Fibroblast of mammary gland (primary cell): ENCODE measurements around the gene JPH3.
"Not testable (repeated sequence)": the region's sequence is repeated elsewhere in the genome, so short reads cannot be mapped to it uniquely, and the experiment has no call there.

Source experiments
- DNase-seq: peaks from one replicate; pipeline ENCODE4 v3.0.0-alpha.2; 2010; ENCODE audit warnings: low read depth
- H3K4me3 ChIP-seq: 2 replicates; pipeline ENCODE4 v1.5.1; 2011; ENCODE audit warnings: low read depth, mild to moderate bottlenecking, low read length, moderate library complexity; ENCODE audit not compliant: control insufficient read depth
- TF ChIP-seq, protein P1 (sequence below): conservative IDR thresholded peaks from 2 replicates; pipeline ENCODE4 v1.5.1; 2011; ENCODE audit warnings: low read depth, low read length, inconsistent platforms; ENCODE audit not compliant: control insufficient read depth, insufficient read depth

The JPH3 gene

DNA sequence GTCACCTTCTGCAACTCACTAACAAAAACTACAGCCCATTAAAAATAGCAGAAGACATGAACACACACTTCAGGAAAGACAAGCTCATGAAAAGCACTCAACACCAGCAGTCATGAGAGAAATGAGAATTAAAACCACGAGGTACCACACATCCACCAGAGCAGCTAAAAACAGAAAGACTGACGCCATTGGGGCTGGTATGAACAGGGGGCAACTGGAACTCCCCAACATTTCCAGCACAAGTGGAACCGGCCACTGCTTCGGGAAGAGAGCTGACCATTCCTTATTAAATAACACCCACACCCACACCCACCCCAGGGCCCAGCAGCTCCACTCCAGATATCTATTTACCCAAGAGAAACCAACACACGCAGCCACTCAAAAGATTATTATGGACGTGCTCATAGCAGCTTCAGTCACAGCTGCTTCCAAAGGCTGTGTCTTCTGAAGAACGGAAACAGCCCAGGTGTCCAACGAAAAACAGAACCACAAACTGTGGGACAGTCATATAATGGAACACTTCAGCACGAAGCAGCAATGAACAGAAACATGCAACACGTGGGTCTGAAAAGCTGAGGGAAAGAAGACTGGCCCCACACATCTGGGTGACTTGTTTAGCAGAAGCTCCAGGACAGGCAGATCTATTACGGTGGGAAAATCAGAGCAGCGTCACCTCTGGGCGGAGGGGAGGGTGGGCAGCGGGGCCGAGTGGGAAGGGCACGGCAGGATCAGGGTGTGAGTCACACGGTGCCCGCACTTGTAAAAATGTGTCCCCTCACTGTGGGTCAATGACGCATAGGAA, 122.4 kb downstream of the JPH3 start:
- no peak overlapping the region for H3K4me3 ChIP-seq
- DNase-seq: no peak
- TF ChIP-seq, protein P1, sequence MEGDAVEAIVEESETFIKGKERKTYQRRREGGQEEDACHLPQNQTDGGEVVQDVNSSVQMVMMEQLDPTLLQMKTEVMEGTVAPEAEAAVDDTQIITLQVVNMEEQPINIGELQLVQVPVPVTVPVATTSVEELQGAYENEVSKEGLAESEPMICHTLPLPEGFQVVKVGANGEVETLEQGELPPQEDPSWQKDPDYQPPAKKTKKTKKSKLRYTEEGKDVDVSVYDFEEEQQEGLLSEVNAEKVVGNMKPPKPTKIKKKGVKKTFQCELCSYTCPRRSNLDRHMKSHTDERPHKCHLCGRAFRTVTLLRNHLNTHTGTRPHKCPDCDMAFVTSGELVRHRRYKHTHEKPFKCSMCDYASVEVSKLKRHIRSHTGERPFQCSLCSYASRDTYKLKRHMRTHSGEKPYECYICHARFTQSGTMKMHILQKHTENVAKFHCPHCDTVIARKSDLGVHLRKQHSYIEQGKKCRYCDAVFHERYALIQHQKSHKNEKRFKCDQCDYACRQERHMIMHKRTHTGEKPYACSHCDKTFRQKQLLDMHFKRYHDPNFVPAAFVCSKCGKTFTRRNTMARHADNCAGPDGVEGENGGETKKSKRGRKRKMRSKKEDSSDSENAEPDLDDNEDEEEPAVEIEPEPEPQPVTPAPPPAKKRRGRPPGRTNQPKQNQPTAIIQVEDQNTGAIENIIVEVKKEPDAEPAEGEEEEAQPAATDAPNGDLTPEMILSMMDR: no peak

DNA sequence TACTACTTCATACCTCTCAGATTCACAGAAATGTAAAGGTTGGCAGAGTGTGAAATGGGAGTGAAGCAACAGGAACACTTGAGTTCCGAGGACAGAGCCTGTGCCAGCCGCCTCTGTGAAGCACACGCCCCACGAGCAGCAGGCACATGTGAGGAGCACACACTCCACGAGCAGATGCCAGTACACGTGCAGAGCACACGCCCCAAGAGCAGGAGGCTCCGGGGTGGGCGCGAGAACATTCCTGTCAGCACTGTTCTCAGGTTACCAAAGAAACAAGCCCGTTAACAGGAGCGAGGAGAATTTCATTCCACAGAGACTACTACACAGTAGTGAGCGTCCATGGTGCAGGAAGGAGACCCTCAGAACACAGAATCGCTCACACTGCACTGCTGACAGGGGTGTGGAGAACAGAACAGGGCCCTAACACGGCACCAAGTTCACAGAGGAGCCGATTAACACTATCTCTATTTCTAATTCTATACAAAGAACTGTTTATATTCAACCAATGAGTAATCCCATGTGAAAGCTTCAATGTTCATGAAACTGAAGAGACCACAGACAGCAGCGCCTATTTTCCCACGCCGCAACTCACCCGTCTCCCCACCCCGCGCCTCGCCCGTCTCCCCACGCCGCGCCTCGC, 123.4 kb downstream of the JPH3 start:
- H3K4me3 ChIP-seq: no peak overlapping the region
- TF ChIP-seq, protein P1: no peak
- DNase-seq: peak; percentile 6

DNA sequence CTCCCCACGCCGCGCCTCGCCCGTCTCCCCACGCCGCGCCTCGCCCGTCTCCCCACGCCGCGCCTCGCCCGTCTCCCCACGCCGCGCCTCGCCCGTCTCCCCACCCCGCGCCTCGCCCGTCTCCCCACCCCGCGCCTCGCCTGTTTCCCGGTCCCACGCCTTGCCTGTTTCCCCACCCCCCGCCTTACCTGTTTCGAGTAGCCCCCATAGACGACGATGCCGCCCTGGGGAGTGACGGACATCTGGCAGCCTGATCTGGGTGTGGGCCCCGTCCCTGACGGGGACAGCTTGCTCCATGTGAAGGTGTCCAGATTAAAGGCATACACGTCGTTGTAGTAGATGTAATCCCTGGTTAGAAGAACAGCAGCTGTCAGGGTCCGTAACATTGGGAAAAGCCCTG, 124.3 kb downstream of the JPH3 start:
- DNase-seq, H3K4me3 ChIP-seq: not testable (repeated sequence)

DNA sequence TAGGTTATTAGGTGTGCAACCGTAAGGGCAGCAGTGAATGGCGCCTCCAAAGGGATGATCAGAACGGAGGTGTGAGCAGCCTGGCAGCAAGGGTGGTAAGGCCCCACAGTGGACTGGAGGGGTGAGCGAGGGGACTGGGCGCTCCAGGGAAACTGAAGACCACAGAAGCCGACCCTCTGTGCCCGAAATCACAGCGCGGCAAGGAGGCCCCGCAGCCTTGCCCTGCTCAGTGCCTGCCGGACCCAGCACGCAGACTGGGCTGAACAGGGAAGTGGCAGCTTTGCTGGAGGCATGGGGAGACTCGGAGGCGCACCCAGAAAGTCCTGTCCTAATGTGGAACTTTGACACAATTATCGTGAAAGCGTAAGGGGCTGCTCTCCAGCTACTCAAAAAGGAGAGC, 125.0 kb downstream of the JPH3 start:
- no peak overlapping the region for H3K4me3 ChIP-seq
- DNase-seq: no peak
- TF ChIP-seq, protein P1: no peak

DNA sequence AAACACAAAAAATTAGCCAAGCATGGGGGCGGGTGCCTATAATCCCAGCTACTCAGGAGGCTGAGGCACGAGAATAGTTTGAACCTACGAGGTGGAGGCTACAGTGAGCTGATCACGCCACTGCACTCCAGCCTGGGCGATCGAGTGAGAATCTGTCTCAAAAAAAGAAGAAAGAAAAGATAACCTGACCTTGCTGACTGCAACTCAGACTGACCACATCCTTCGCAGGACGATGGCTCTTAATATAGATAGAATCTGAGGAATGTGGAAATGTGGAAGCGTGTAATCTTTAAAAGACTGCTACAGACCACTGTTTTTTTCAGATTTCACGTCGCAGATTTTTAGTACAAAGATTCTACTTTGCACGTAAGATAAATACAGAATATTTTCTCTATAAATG, 125.7 kb downstream of the JPH3 start:
- DNase-seq: no peak
- TF ChIP-seq, protein P1: no peak
- H3K4me3 ChIP-seq: no peak overlapping the region

DNA sequence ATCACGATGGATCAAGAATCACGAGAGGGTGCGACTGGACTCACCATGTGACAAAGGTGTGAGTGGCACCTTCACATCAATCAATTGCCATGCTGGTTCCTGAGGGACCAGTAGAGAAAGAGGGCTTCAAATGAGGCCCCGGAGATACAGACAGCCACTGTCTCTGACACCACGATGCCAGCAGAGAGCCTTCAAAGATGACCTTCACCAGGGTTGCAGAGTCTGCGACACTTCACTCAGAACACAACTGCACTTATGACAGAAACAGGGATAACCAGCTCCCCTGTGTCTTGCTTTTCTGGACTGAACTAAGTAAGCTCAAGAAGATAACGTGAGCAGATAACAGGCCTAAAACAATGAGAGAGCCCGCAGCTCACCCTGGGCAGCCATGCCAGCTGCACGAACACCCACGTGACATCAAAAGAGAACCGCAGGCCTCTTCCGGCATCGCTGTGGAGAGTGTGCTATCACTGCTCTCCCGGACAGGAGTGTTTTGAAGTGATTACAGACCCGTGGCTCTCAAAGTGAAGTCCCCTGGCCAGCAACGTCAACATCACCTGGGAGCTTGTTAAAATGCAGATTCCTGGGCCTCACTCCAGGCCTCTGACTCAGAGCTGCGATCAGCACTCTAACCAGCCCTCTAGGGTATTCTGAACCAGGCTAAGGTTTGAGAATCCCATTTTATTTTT, 127.1 kb downstream of the JPH3 start:
- DNase-seq: no peak
- H3K4me3 ChIP-seq: no peak overlapping the region
- TF ChIP-seq, protein P1: no peak

DNA sequence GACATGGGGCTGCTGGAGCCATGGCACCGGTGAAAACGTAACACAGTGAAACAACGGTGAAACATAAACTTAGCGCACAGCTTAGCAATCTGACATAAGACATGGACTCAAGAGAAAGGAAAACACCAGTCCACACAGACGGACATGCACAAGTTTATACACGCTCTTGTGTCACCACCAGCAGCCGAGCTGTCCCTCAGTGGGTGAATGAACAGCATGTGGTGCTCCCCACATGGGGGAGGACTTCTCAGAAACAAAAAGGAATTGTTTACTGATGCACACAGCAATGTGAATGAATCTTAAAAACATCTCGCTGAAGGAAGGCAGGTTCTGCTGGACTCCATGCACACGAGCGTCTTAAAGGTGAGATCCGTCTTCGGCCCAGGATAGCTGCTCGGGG, 129.3 kb downstream of the JPH3 start:
- no peak overlapping the region for H3K4me3 ChIP-seq
- TF ChIP-seq, protein P1: no peak
- DNase-seq: no peak
